Activated CD4-positive, alpha-beta T cell treated with anti-CD3 and anti-CD28 coated beads, Interleukin-2, amount 10 ng/mL, durations not matched to agents 24 days and 14 days (primary cell): ENCODE data around the gene GLRX2. TPM values are rescaled to one million over a fixed set of nuclear protein-coding genes. Genes with fewer than 3 reads are reported as not detected.

Experiments
- total RNA-seq: library from RNA; stranded (reverse); gene quantifications from 2 replicates; pipeline ENCODE4 v1.2.3, GENCODE V29; 2022

GLRX2 gene
- total RNA-seq, 1 donor from 2014 or later: 32.6 TPM

Other genes with a start within 250 kb of the GLRX2 start
- gene UCHL5, start 46.1 kb downstream of the GLRX2 start, total RNA-seq: 89.2 and 97.2 TPM in 2 replicates
- gene RO60, start 45.8 kb downstream of the GLRX2 start, total RNA-seq: 70.2 and 70.9 TPM in 2 replicates
- gene CDC73, start 16.6 kb upstream of the GLRX2 start, total RNA-seq: 55.2 and 56.0 TPM in 2 replicates
- gene B3GALT2, start 81.2 kb upstream of the GLRX2 start, total RNA-seq: 0.05 and 0.09 TPM in 2 replicates